Gastroesophageal sphincter (tissue), 4 donors: ENCODE measurements around the gene PRSS21. TPM values are rescaled to one million over a fixed set of nuclear protein-coding genes. Genes with fewer than 3 reads are reported as not detected.

ENCODE experiments used
- ATAC-seq: fragments of 150-250 bp; one replicate; pipeline ENCODE4 v1.9.1; 2016; ENCODE audit warnings: mild to moderate bottlenecking, moderate library complexity
- H3K27ac ChIP-seq, 4 donors: fragments of 200-600 bp; sonication (generic) in 3 of 4; 1 replicate in 3 of 4; 2 replicates in 1 of 4; pipeline ENCODE4 v1.5.1; 2016 to 2019
- H3K27me3 ChIP-seq: fragments of 200-600 bp; sonication (generic); one replicate; pipeline ENCODE4 v1.5.1; 2019
- H3K36me3 ChIP-seq, 2 donors: fragments of 200-600 bp; sonication (generic); one replicate each; pipeline ENCODE4 v1.5.1; 2019; ENCODE audit warnings: control low read depth in 1 of 2
- H3K4me1 ChIP-seq, 3 donors: fragments of 200-600 bp; sonication (generic); 1 replicate in 2 of 3; 2 replicates in 1 of 3; pipeline ENCODE4 v1.5.1; 2016 to 2019; ENCODE audit warnings: control low read depth in 2 of 3
- H3K4me3 ChIP-seq, 2 donors: fragments of 200-600 bp; sonication (generic); one replicate each; pipeline ENCODE4 v1.5.1; 2019; ENCODE audit warnings: mild to moderate bottlenecking in 1 of 2, moderate library complexity in 1 of 2
- H3K9me3 ChIP-seq, 3 donors: fragments of 200-600 bp; sonication (generic); one replicate each; pipeline ENCODE4 v1.5.1; 2017 to 2019; ENCODE audit warnings: control low read depth in 2 of 3
- EP300 ChIP-seq: sonication (generic); formaldehyde crosslinking; IDR thresholded peaks from one replicate; pipeline ENCODE4 v1.6.1; 2017; ENCODE audit warnings: antibody characterized with exemption, mild to moderate bottlenecking
- POLR2A ChIP-seq, 2 donors: fragments of 450-650 bp; IDR thresholded peaks; one replicate each; pipeline ENCODE4 v1.6.1; 2017; ENCODE audit warnings: antibody characterized with exemption in 2 of 2, mild to moderate bottlenecking in 2 of 2, moderate library complexity in 1 of 2
- POLR2AphosphoS5 ChIP-seq: sonication (generic); formaldehyde crosslinking; IDR thresholded peaks from one replicate; pipeline ENCODE4 v1.6.1; 2017; ENCODE audit warnings: antibody characterized with exemption
- WGBS, 2 donors: methylation state at CpG; one replicate each; pipeline ENCODE4 v1.1.5; 2018; ENCODE audit warnings: low coverage in 1 of 2; 5-methylcytosine and 5-hydroxymethylcytosine counted together
- total RNA-seq, 4 donors: library from RNA; depleted of rRNA; stranded (reverse); fragments of >200 nt; gene quantifications; one replicate each; pipeline ENCODE4 v1.1.0, GENCODE V29; 2016
- TF ChIP-seq, protein P1 (sequence below), 4 experiments: fragments of 200-600 bp in 2 of 4; fragments of 450-650 bp in 2 of 4; sonication (generic) in 1 of 4; IDR thresholded peaks; one replicate each; pipeline ENCODE4 v1.5.1; 2017 to 2019; ENCODE audit warnings: antibody characterized with exemption in 4 of 4, mild to moderate bottlenecking in 2 of 4, moderate library complexity in 2 of 4

The PRSS21 gene
- total RNA-seq, 4 donors from 2014 or later: not detected

- no peaks in the 10 kb centered on the region for H3K36me3 ChIP-seq
- no peak overlapping the region for H3K4me3 ChIP-seq
- WGBS, 2 donors: 75 to 82% methylated on average over 2 to 7 of the region's 8 CpGs
- no peak for TF ChIP-seq POLR2A (IDR thresholded peaks at IDR 0.05)
- TF ChIP-seq EP300: no peak
- TF ChIP-seq POLR2AphosphoS5: no peak
- TF ChIP-seq, protein P1, sequence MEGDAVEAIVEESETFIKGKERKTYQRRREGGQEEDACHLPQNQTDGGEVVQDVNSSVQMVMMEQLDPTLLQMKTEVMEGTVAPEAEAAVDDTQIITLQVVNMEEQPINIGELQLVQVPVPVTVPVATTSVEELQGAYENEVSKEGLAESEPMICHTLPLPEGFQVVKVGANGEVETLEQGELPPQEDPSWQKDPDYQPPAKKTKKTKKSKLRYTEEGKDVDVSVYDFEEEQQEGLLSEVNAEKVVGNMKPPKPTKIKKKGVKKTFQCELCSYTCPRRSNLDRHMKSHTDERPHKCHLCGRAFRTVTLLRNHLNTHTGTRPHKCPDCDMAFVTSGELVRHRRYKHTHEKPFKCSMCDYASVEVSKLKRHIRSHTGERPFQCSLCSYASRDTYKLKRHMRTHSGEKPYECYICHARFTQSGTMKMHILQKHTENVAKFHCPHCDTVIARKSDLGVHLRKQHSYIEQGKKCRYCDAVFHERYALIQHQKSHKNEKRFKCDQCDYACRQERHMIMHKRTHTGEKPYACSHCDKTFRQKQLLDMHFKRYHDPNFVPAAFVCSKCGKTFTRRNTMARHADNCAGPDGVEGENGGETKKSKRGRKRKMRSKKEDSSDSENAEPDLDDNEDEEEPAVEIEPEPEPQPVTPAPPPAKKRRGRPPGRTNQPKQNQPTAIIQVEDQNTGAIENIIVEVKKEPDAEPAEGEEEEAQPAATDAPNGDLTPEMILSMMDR (IDR thresholded peaks at IDR 0.05): no peak
- no peak overlapping the region for H3K27ac ChIP-seq
- H3K4me1 ChIP-seq: no peaks in the 10 kb centered on the region
- no peak for ATAC-seq
- H3K27me3 ChIP-seq: peaks cover 53% of the 10 kb centered on the region
- H3K9me3 ChIP-seq: no peaks in the 10 kb centered on the region
Observed at GRCh38 chr16:2822158-2822495, 5.1 kb downstream of the PRSS21 start.

GRCh38 chr16:2822496-2822895 is 5.5 kb downstream of the PRSS21 start:
- WGBS, 2 donors: 45 to 83% methylated on average over 1 to 4 of the region's 4 CpGs
- peaks cover 53% of the 10 kb centered on the region for H3K27me3 ChIP-seq
- ATAC-seq: no peak

DNA sequence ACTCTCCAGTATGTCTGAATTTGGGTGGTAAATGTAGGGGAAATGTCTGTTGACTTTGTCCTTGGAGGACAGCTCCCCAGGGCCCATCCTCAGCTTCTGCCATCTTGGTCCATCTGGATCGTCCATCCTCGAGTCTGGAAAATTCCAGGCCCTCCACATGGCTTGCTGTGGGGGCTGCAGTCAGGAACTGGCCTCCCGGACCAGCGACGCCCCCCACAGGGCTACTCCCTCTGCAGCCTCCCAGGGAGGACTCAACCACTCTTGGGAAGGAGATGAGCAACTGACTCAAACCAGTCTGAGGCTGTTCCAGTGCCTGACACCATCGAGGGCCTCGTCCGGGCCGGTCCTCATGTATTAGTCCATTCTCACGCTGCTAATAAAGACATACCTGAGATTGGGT is 7.6 kb downstream of the PRSS21 start:
- no peak overlapping the region for H3K27ac ChIP-seq
- H3K4me1 ChIP-seq: no peaks in the 10 kb centered on the region
- TF ChIP-seq, protein P1 (IDR thresholded peaks at IDR 0.05): no peak
- TF ChIP-seq EP300 (no peak), POLR2AphosphoS5 (no peak), POLR2A (IDR thresholded peaks at IDR 0.05) (no peak)
- no peaks in the 10 kb centered on the region for H3K9me3 ChIP-seq
- H3K27me3 ChIP-seq: peaks cover 55% of the 10 kb centered on the region
- WGBS, 2 donors: 80% methylated on average over 1 of the region's 10 CpGs; no CpG with 5 or more reads in 1 of the 2 donors
- no peak overlapping the region for H3K4me3 ChIP-seq
- no peaks in the 10 kb centered on the region for H3K36me3 ChIP-seq
- ATAC-seq: no peak

More at GRCh38 chr16:2822496-2822895, 5.5 kb downstream of the PRSS21 start:
- Histone ChIP-seq H3K9me3 (no peaks in the 10 kb centered on the region), H3K27ac (no peak overlapping the region), H3K4me1 (no peaks in the 10 kb centered on the region), H3K4me3 (no peak overlapping the region), H3K36me3 (no peaks in the 10 kb centered on the region)
- TF ChIP-seq POLR2A (IDR thresholded peaks at IDR 0.05): no peak
- TF ChIP-seq, protein P1 (IDR thresholded peaks at IDR 0.05): no peak
- no peak for TF ChIP-seq POLR2AphosphoS5
- TF ChIP-seq EP300: no peak

DNA sequence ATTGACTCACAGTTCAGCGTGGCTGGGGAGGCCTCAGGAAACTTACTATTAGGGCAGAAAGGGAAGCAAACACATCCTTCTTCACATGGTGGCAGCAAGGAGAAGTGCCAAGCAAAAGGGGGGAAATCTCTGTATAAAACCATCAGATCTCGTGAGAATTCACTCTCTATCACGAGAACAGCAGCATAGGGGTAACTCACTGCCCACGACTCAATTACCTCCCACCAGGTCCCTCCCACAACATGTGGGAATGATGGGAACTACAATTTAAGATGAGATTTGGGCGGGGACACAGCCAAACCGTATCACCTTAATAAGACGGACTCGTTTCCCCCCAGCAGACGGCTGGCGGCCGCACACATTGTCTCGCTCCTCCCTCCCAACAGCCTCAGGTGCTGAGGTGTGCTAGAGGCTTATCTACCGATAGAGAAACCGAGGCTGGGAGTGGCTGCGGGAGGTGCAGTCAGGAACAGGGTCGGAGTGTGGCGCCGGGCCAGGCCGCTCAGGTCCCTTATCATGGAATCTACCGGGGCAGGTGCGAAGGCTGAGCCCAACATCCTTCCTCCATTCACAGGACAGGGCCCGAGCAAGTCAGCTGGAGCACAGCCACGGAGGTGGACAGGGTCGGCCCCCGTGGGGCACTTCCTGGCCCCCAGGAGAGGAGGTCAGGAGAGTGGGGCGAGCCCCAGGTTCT is 8.2 kb downstream of the PRSS21 start:
- no peaks in the 10 kb centered on the region for H3K4me1 ChIP-seq
- peaks cover 55% of the 10 kb centered on the region for H3K27me3 ChIP-seq
- no peak for ATAC-seq
- no peak overlapping the region for H3K4me3 ChIP-seq
- H3K9me3 ChIP-seq: no peaks in the 10 kb centered on the region
- H3K36me3 ChIP-seq: no peaks in the 10 kb centered on the region
- no peak for TF ChIP-seq POLR2AphosphoS5
- TF ChIP-seq, protein P1 (IDR thresholded peaks at IDR 0.05): no peak
- TF ChIP-seq POLR2A (IDR thresholded peaks at IDR 0.05): no peak
- TF ChIP-seq EP300: no peak
- no peak overlapping the region for H3K27ac ChIP-seq
- WGBS, 2 donors: 61 to 71% methylated on average over 2 to 4 of the region's 26 CpGs

DNA sequence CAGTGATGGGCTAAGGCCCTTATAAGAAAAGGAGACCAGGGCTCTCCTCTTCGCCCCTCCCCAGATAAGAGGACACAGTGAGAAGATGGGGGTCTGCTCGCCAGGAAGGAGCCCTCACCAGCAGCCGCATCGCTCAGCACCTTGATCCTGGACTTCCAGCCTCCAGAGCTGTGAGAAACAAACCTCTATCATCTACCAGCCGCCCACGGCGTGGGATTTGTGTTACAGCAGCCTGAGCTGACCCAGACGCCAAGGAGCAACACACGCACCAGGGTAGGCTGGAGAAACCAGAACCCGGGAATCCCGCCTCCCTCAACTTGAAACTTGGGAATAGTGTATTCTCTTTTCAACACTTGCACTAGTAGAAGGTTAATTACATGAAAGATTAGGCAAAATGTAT is 8.9 kb downstream of the PRSS21 start:
- TF ChIP-seq POLR2AphosphoS5 (no peak), EP300 (no peak), POLR2A (IDR thresholded peaks at IDR 0.05) (no peak)
- TF ChIP-seq, protein P1 (IDR thresholded peaks at IDR 0.05): no peak
- H3K4me1 ChIP-seq: no peaks in the 10 kb centered on the region
- peaks cover 55% of the 10 kb centered on the region for H3K27me3 ChIP-seq
- H3K4me3 ChIP-seq: no peak overlapping the region
- no peaks in the 10 kb centered on the region for H3K36me3 ChIP-seq
- H3K27ac ChIP-seq: no peak overlapping the region
- ATAC-seq: no peak
- H3K9me3 ChIP-seq: no peaks in the 10 kb centered on the region
- 20 to 63% methylated on average over 1 to 4 of the region's 11 CpGs for WGBS, 2 donors
